Liver (tissue), 9 donors: Measurements from ENCODE around the gene ADNP. TPM values are rescaled to one million over a fixed set of nuclear protein-coding genes. Genes with fewer than 3 reads are reported as not detected.

ENCODE experiments used
- DNase-seq: peaks from one replicate; pipeline ENCODE4 v3.0.0-alpha.2; 2017; ENCODE audit warnings: low spot score
- H3K27ac ChIP-seq, 2 donors: one replicate each; pipeline ENCODE4 v1.7.0; 2013; ENCODE audit warnings: inconsistent platforms in 2 of 2, low read length in 2 of 2, control low read depth in 1 of 2, low read depth in 1 of 2, mild to moderate bottlenecking in 1 of 2
- H3K27me3 ChIP-seq, 4 donors: one replicate each; pipeline versions ENCODE4 v1.6.1 to v1.7.0; 2013; ENCODE audit warnings: low read length in 3 of 4, inconsistent platforms in 1 of 4, mild to moderate bottlenecking in 1 of 4, moderate library complexity in 1 of 4; ENCODE audit not compliant: control insufficient read depth in 4 of 4, insufficient read depth in 4 of 4
- H3K36me3 ChIP-seq, 4 donors: one replicate each; pipeline versions ENCODE4 v1.6.1 to v1.7.0; 2013; ENCODE audit warnings: low read length in 3 of 4, mild to moderate bottlenecking in 3 of 4, low read depth in 1 of 4, moderate library complexity in 1 of 4; ENCODE audit not compliant: control insufficient read depth in 4 of 4, insufficient read depth in 3 of 4
- H3K4me1 ChIP-seq, 4 donors: one replicate each; pipeline versions ENCODE4 v1.6.1 to v1.7.0; 2013; ENCODE audit warnings: low read length in 3 of 4, mild to moderate bottlenecking in 3 of 4, moderate library complexity in 1 of 4; ENCODE audit not compliant: control insufficient read depth in 4 of 4, insufficient read depth in 4 of 4
- H3K4me3 ChIP-seq, 3 donors: one replicate each; pipeline versions ENCODE4 v1.6.1 to v1.7.0; 2013; ENCODE audit warnings: low read length in 3 of 3, control low read depth in 1 of 3, low read depth in 1 of 3, mild to moderate bottlenecking in 1 of 3
- H3K9ac ChIP-seq, 2 donors: one replicate each; pipeline ENCODE4 v1.7.0; 2013; ENCODE audit warnings: low read length in 2 of 2, mild to moderate bottlenecking in 2 of 2, moderate library complexity in 2 of 2, control low read depth in 1 of 2, low read depth in 1 of 2
- H3K9me3 ChIP-seq, 4 donors: one replicate each; pipeline versions ENCODE4 v1.6.1 to v1.7.0; 2013; ENCODE audit warnings: low read length in 3 of 4; ENCODE audit not compliant: control insufficient read depth in 4 of 4
- EGR1 ChIP-seq, 2 donors: IDR thresholded peaks; 2 replicates each; pipeline ENCODE4 v1.6.1; 2016 to 2018; ENCODE audit warnings: antibody characterized with exemption in 2 of 2, low read depth in 2 of 2
- FOXA1 ChIP-seq: IDR thresholded peaks from 2 replicates; pipeline ENCODE4 v1.6.1; 2016; ENCODE audit warnings: antibody characterized with exemption
- FOXA2 ChIP-seq: IDR thresholded peaks from 2 replicates; pipeline ENCODE4 v1.6.1; 2016; ENCODE audit warnings: antibody characterized with exemption
- GABPA ChIP-seq, 2 donors: IDR thresholded peaks in 1 of 2; conservative IDR thresholded peaks in 1 of 2; 2 replicates each; pipeline ENCODE4 v1.6.1; 2016; ENCODE audit warnings: antibody characterized with exemption in 2 of 2, mild to moderate bottlenecking in 1 of 2, moderate library complexity in 1 of 2
- HNF4A ChIP-seq, 2 donors: conservative IDR thresholded peaks; 2 replicates each; pipeline ENCODE4 v1.6.1; 2016; ENCODE audit warnings: antibody characterized with exemption in 2 of 2, mild to moderate bottlenecking in 2 of 2
- HNF4G ChIP-seq: IDR thresholded peaks from 2 replicates; pipeline ENCODE4 v1.6.1; 2016; ENCODE audit warnings: antibody characterized with exemption
- JUND ChIP-seq, 2 donors: IDR thresholded peaks; 2 replicates each; pipeline ENCODE4 v1.6.1; 2016; ENCODE audit warnings: antibody characterized with exemption in 2 of 2
- RAD21 ChIP-seq, 2 donors: IDR thresholded peaks; 2 replicates each; pipeline ENCODE4 v1.6.1; 2016; ENCODE audit warnings: antibody characterized with exemption in 2 of 2, mild to moderate bottlenecking in 2 of 2
- RXRA ChIP-seq, 2 donors: IDR thresholded peaks; 2 replicates each; pipeline ENCODE4 v1.6.1; 2017 to 2018; ENCODE audit warnings: antibody characterized with exemption in 2 of 2, mild to moderate bottlenecking in 1 of 2
- SP1 ChIP-seq: IDR thresholded peaks from 2 replicates; pipeline ENCODE4 v1.6.1; 2018; ENCODE audit warnings: antibody characterized with exemption, mild to moderate bottlenecking
- TAF1 ChIP-seq: conservative IDR thresholded peaks from 2 replicates; pipeline ENCODE4 v1.6.1; 2016; ENCODE audit warnings: antibody characterized with exemption, mild to moderate bottlenecking
- YY1 ChIP-seq: IDR thresholded peaks from 2 replicates; pipeline ENCODE4 v1.6.1; 2016; ENCODE audit warnings: antibody characterized with exemption, mild to moderate bottlenecking
- WGBS: extraction: QIAGEN DNeasy Blood & Tissue Kit; methylation state at CpG from one replicate; pipeline ENCODE4 v1.1.7; 2013; 5-methylcytosine and 5-hydroxymethylcytosine counted together
- polyA plus RNA-seq, 2 donors: library from polyadenylated mRNA; stranded (reverse) in 1 of 2; unstranded in 1 of 2; fragments of 200-250 nt in 1 of 2; fragments of >200 nt in 1 of 2; fragmentation: Nextera tagmentation in 1 of 2; extraction: Ambion mirVana in 1 of 2; gene quantifications; one replicate each; pipeline versions ENCODE4 v1.2.1 to v1.2.3, GENCODE V29; 2013 to 2015
- total RNA-seq, 2 donors: library from RNA; depleted of rRNA; stranded (reverse); fragments of >200 nt; gene quantifications; one replicate each; pipeline ENCODE4 v1.2.3, GENCODE V29; 2014
- TF ChIP-seq, protein P1 (sequence below): fragments of 150-350 bp; IDR thresholded peaks from 2 replicates; pipeline ENCODE4 v1.5.1; 2017; ENCODE audit warnings: improper control_type of control experiment, low read depth, low read length; ENCODE audit not compliant: missing input control
- TF ChIP-seq, protein P2 (sequence below): IDR thresholded peaks from 2 replicates; pipeline ENCODE4 v1.6.1; 2016; ENCODE audit warnings: antibody characterized with exemption
- TF ChIP-seq, protein P3 (sequence below): IDR thresholded peaks from 2 replicates; pipeline ENCODE4 v1.6.1; 2016; ENCODE audit warnings: antibody characterized with exemption
- TF ChIP-seq, protein P4 (sequence below): IDR thresholded peaks from 2 replicates; pipeline ENCODE4 v1.6.1; 2016; ENCODE audit warnings: antibody characterized with exemption, mild to moderate bottlenecking
- donor health status: healthy.
- donor health status: healthy.
- donor health status: healthy.
- donor health status: healthy.
- donor health status: healthy.

Gene ADNP
- total and polyA plus RNA-seq, 4 donors, result 9.3 to 25.4 (median 20.1) TPM

DNA sequence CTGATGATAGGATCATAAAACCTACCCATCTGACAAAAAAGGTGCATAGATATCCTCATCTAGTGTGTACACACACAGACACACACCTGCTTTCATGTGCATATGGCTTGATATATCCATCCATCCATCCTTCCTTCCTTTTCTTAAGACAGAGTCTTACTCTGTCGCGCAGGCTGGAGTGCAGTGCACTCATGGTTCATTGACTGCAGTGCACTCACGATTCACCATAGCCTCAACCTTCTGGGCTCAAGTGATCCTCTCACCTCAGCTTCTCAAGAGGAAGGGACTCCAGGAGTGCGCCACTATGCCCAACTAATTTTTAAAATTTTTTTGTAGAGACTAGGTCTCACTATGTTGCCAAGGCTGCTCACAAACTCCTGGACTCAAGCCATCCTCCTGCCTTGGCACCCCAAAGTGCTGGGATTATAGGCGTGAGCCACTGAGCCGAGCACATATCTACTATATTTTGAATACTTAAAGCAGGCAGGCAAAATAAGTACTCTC is 27.1 kb downstream of the ADNP start:
- peaks cover 0 to 6% (median 0%) of the 10 kb centered on the region in 4 donors for H3K4me1 ChIP-seq
- TF ChIP-seq YY1 (no peak), HNF4A (conservative IDR thresholded peaks at IDR 0.05) (no peak), GABPA (IDR thresholded peaks at IDR 0.05 in 1 of 2, conservative IDR thresholded peaks at IDR 0.05 in 1 of 2) (no peak), EGR1 (IDR thresholded peaks at IDR 0.05; ENCODE audit: low read depth in 2 of 2) (no peak), SP1 (no peak), FOXA1 (no peak), HNF4G (no peak), JUND (IDR thresholded peaks at IDR 0.05) (no peak), TAF1 (no peak), RXRA (IDR thresholded peaks at IDR 0.05) (no peak), FOXA2 (no peak)
- TF ChIP-seq, protein P1, sequence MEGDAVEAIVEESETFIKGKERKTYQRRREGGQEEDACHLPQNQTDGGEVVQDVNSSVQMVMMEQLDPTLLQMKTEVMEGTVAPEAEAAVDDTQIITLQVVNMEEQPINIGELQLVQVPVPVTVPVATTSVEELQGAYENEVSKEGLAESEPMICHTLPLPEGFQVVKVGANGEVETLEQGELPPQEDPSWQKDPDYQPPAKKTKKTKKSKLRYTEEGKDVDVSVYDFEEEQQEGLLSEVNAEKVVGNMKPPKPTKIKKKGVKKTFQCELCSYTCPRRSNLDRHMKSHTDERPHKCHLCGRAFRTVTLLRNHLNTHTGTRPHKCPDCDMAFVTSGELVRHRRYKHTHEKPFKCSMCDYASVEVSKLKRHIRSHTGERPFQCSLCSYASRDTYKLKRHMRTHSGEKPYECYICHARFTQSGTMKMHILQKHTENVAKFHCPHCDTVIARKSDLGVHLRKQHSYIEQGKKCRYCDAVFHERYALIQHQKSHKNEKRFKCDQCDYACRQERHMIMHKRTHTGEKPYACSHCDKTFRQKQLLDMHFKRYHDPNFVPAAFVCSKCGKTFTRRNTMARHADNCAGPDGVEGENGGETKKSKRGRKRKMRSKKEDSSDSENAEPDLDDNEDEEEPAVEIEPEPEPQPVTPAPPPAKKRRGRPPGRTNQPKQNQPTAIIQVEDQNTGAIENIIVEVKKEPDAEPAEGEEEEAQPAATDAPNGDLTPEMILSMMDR, result no peak
- TF ChIP-seq, protein P2, sequence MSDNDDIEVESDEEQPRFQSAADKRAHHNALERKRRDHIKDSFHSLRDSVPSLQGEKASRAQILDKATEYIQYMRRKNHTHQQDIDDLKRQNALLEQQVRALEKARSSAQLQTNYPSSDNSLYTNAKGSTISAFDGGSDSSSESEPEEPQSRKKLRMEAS, result no peak
- TF ChIP-seq, protein P3, sequence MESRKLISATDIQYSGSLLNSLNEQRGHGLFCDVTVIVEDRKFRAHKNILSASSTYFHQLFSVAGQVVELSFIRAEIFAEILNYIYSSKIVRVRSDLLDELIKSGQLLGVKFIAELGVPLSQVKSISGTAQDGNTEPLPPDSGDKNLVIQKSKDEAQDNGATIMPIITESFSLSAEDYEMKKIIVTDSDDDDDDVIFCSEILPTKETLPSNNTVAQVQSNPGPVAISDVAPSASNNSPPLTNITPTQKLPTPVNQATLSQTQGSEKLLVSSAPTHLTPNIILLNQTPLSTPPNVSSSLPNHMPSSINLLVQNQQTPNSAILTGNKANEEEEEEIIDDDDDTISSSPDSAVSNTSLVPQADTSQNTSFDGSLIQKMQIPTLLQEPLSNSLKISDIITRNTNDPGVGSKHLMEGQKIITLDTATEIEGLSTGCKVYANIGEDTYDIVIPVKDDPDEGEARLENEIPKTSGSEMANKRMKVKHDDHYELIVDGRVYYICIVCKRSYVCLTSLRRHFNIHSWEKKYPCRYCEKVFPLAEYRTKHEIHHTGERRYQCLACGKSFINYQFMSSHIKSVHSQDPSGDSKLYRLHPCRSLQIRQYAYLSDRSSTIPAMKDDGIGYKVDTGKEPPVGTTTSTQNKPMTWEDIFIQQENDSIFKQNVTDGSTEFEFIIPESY, result no peak
- no peaks in the 10 kb centered on the region for H3K27me3 ChIP-seq
- no peak for DNase-seq
- peaks cover 2 to 23% (median 18%) of the 10 kb centered on the region in 4 donors for H3K36me3 ChIP-seq
- no peak overlapping the region for H3K27ac ChIP-seq
- no peaks in the 10 kb centered on the region for H3K9me3 ChIP-seq
- H3K9ac ChIP-seq, result no peak overlapping the region
- H3K4me3 ChIP-seq, result no peak overlapping the region
- WGBS, result 81% methylated on average over 6 of the region's 6 CpGs

DNA sequence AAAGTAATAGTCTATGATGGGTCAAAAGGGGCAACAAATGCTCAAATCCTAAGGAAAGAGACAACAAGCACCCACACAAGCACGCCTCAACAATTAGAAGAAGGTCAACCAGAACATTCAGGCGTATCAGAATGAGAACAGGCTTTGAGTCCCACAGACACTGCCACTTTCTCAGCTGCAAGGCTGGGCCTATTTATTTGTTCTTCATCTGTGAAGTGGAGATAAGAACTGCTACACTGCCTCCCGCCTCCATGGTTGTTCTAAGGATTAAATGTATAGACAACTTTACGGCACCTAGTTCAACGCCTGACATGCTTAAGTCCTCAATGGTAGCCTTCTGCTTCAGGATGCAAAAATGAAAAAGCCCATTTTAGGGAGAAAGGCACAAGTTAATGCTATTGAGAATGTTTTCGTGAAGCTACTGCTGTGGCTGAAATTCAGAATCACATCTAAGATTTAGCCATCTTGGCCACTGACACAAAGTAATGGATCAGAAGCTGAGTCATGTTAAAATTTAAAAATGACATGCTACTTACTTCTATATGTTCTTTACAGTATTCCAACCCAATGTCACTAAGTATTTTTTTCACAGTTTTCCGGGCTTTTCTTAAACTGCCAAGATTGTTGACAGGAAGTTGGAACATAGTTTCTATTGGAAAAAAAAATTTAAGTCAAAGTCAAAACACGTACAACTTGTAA is 27.7 kb downstream of the ADNP start:
- H3K9me3 ChIP-seq, result no peaks in the 10 kb centered on the region
- H3K9ac ChIP-seq, result no peak overlapping the region
- no peaks in the 10 kb centered on the region for H3K27me3 ChIP-seq
- no peak overlapping the region for H3K27ac ChIP-seq
- H3K4me1 ChIP-seq, result peaks cover 0 to 6% (median 0%) of the 10 kb centered on the region in 4 donors
- no peak for DNase-seq
- WGBS, result 89% methylated on average over 8 of the region's 8 CpGs
- no peak for TF ChIP-seq TAF1
- no peak for TF ChIP-seq RAD21 (IDR thresholded peaks at IDR 0.05)
- H3K36me3 ChIP-seq, result peaks cover 2 to 30% (median 18%) of the 10 kb centered on the region in 4 donors
- no peak overlapping the region for H3K4me3 ChIP-seq

DNA sequence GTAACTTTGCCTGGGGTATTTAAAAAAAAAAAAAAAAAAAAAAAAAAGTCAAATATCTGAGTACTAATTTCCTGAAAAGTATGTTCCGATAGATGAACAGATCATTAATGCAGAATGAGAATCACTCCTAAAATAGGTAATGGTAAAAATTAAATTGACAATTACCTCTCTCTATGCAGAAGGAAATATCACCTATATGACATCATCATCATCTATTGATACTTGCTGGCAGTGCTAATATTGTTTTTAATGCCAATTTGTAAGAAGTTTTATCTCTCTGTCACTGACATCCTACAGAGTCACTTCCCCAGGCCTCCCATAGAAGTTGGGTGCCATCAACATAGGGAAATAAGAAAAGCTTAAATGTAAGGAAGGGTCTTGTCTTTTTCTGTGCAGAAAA is 29.9 kb downstream of the ADNP start:
- WGBS, result 97% methylated on average over 1 of the region's 1 CpG
- H3K27me3 ChIP-seq, result no peaks in the 10 kb centered on the region
- DNase-seq, result no peak
- H3K9ac ChIP-seq, result no peak overlapping the region
- no peaks in the 10 kb centered on the region for H3K9me3 ChIP-seq
- H3K27ac ChIP-seq, result no peak overlapping the region
- H3K4me3 ChIP-seq, result no peak overlapping the region
- peaks cover under 1 to 41% (median 25%) of the 10 kb centered on the region in 4 donors for H3K36me3 ChIP-seq
- peaks cover 0 to 3% (median 0%) of the 10 kb centered on the region in 4 donors for H3K4me1 ChIP-seq
- no peak for TF ChIP-seq HNF4G
- TF ChIP-seq, protein P1, result no peak
- TF ChIP-seq, protein P2, result no peak
- no peak for TF ChIP-seq GABPA (IDR thresholded peaks at IDR 0.05 in 1 of 2, conservative IDR thresholded peaks at IDR 0.05 in 1 of 2)
- no peak for TF ChIP-seq FOXA1
- TF ChIP-seq FOXA2, result no peak
- no peak for TF ChIP-seq JUND (IDR thresholded peaks at IDR 0.05)
- no peak for TF ChIP-seq RXRA (IDR thresholded peaks at IDR 0.05)
- TF ChIP-seq, protein P4, sequence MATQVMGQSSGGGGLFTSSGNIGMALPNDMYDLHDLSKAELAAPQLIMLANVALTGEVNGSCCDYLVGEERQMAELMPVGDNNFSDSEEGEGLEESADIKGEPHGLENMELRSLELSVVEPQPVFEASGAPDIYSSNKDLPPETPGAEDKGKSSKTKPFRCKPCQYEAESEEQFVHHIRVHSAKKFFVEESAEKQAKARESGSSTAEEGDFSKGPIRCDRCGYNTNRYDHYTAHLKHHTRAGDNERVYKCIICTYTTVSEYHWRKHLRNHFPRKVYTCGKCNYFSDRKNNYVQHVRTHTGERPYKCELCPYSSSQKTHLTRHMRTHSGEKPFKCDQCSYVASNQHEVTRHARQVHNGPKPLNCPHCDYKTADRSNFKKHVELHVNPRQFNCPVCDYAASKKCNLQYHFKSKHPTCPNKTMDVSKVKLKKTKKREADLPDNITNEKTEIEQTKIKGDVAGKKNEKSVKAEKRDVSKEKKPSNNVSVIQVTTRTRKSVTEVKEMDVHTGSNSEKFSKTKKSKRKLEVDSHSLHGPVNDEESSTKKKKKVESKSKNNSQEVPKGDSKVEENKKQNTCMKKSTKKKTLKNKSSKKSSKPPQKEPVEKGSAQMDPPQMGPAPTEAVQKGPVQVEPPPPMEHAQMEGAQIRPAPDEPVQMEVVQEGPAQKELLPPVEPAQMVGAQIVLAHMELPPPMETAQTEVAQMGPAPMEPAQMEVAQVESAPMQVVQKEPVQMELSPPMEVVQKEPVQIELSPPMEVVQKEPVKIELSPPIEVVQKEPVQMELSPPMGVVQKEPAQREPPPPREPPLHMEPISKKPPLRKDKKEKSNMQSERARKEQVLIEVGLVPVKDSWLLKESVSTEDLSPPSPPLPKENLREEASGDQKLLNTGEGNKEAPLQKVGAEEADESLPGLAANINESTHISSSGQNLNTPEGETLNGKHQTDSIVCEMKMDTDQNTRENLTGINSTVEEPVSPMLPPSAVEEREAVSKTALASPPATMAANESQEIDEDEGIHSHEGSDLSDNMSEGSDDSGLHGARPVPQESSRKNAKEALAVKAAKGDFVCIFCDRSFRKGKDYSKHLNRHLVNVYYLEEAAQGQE, result no peak
- TF ChIP-seq TAF1, result no peak
- TF ChIP-seq SP1, result no peak
- no peak for TF ChIP-seq RAD21 (IDR thresholded peaks at IDR 0.05)
